ENCODE measurements around the gene NFATC2.

- TF ChIP-seq CTCF (conservative IDR thresholded peaks at IDR 0.05; ENCODE audit: low read length): no peak
- no peak for TF ChIP-seq EZH2phosphoT487 (IDR thresholded peaks at IDR 0.05; ENCODE audit: borderline replicate concordance)
These were observed 179.1 kb downstream of the NFATC2 start for GRCh38 chr20:51363378-51363777.
